ENCODE data around the gene ASTN1. TPM values are rescaled to one million over a fixed set of nuclear protein-coding genes. Genes with fewer than 3 reads are reported as not detected.
"Not testable (repeated sequence)": the region's sequence is repeated elsewhere in the genome, so short reads cannot be mapped to it uniquely, and the experiment has no call there.

Gene ASTN1
- total RNA-seq, 1 donor from 2014 or later = 3.7 TPM

GRCh38 chr1:177088966-177089365, 75.5 kb downstream of the ASTN1 start:
- no peaks in the 10 kb centered on the region for H3K9me3 ChIP-seq (ENCODE audit: control insufficient read depth in 3 of 3, low read length in 3 of 3)
- H3K9ac ChIP-seq (ENCODE audit: low read depth in 1 of 3, low read length in 3 of 3) = no peak overlapping the region
- H3K4me1 ChIP-seq (ENCODE audit: control insufficient read depth in 3 of 3, insufficient read depth in 3 of 3, low read length in 3 of 3) = peaks cover 0 to 1% (median 0%) of the 10 kb centered on the region in 3 donors
- peaks cover 0 to 3% (median 0%) of the 10 kb centered on the region in 3 donors for H3K27me3 ChIP-seq (ENCODE audit: control insufficient read depth in 3 of 3, insufficient read depth in 3 of 3, low read length in 3 of 3)
- no peak overlapping the region for H3K27ac ChIP-seq (ENCODE audit: low read depth, low read length)
- no peaks in the 10 kb centered on the region for H3K36me3 ChIP-seq (ENCODE audit: control insufficient read depth in 3 of 3, insufficient read depth in 3 of 3, low read length in 3 of 3)
- H3K4me3 ChIP-seq (ENCODE audit: low read length in 3 of 3) = no peak overlapping the region

GRCh38 chr1:177082855-177083693, 81.4 kb downstream of the ASTN1 start:
- no peaks in the 10 kb centered on the region for H3K9me3 ChIP-seq (ENCODE audit: control insufficient read depth in 3 of 3, low read length in 3 of 3)

GRCh38 chr1:177080564-177080963, 83.9 kb downstream of the ASTN1 start:
- Histone ChIP-seq H3K27ac (ENCODE audit: low read depth, low read length) (no peak overlapping the region), H3K4me3 (ENCODE audit: low read length in 3 of 3) (no peak overlapping the region), H3K9me3 (ENCODE audit: control insufficient read depth in 3 of 3, low read length in 3 of 3) (no peaks in the 10 kb centered on the region), H3K4me1 (ENCODE audit: control insufficient read depth in 3 of 3, insufficient read depth in 3 of 3, low read length in 3 of 3) (peaks cover 0 to 4% (median 0%) of the 10 kb centered on the region in 3 donors), H3K9ac (ENCODE audit: low read depth in 1 of 3, low read length in 3 of 3) (no peak overlapping the region), H3K27me3 (ENCODE audit: control insufficient read depth in 3 of 3, insufficient read depth in 3 of 3, low read length in 3 of 3) (peaks cover 0 to 6% (median 0%) of the 10 kb centered on the region in 3 donors), H3K36me3 (ENCODE audit: control insufficient read depth in 3 of 3, insufficient read depth in 3 of 3, low read length in 3 of 3) (no peaks in the 10 kb centered on the region)

More at GRCh38 chr1:177082855-177083693, 81.4 kb downstream of the ASTN1 start:
- Histone ChIP-seq H3K9ac (ENCODE audit: low read depth in 1 of 3, low read length in 3 of 3) (no peak overlapping the region), H3K4me1 (ENCODE audit: control insufficient read depth in 3 of 3, insufficient read depth in 3 of 3, low read length in 3 of 3) (peaks cover 0 to 4% (median 0%) of the 10 kb centered on the region in 3 donors), H3K27ac (ENCODE audit: low read depth, low read length) (no peak overlapping the region), H3K36me3 (ENCODE audit: control insufficient read depth in 3 of 3, insufficient read depth in 3 of 3, low read length in 3 of 3) (no peaks in the 10 kb centered on the region), H3K4me3 (ENCODE audit: low read length in 3 of 3) (no peak overlapping the region), H3K27me3 (ENCODE audit: control insufficient read depth in 3 of 3, insufficient read depth in 3 of 3, low read length in 3 of 3) (peaks cover 0 to 3% (median 0%) of the 10 kb centered on the region in 3 donors)

- peaks cover 0 to 3% (median 0%) of the 10 kb centered on the region in 3 donors for H3K27me3 ChIP-seq (ENCODE audit: control insufficient read depth in 3 of 3, insufficient read depth in 3 of 3, low read length in 3 of 3)
- no peak overlapping the region for H3K27ac ChIP-seq (ENCODE audit: low read depth, low read length)
- H3K4me3 ChIP-seq (ENCODE audit: low read length in 3 of 3) = no peak overlapping the region
- H3K9me3 ChIP-seq (ENCODE audit: control insufficient read depth in 3 of 3, low read length in 3 of 3) = no peaks in the 10 kb centered on the region
- H3K4me1 ChIP-seq (ENCODE audit: control insufficient read depth in 3 of 3, insufficient read depth in 3 of 3, low read length in 3 of 3) = no peaks in the 10 kb centered on the region
- H3K9ac ChIP-seq (ENCODE audit: low read depth in 1 of 3, low read length in 3 of 3) = no peak overlapping the region
- H3K36me3 ChIP-seq (ENCODE audit: control insufficient read depth in 3 of 3, insufficient read depth in 3 of 3, low read length in 3 of 3) = no peaks in the 10 kb centered on the region
Measured at GRCh38 chr1:177077734-177078499, 86.6 kb downstream of the ASTN1 start.

- no peaks in the 10 kb centered on the region for H3K4me1 ChIP-seq (ENCODE audit: control insufficient read depth in 3 of 3, insufficient read depth in 3 of 3, low read length in 3 of 3)
- H3K36me3 ChIP-seq (ENCODE audit: control insufficient read depth in 3 of 3, insufficient read depth in 3 of 3, low read length in 3 of 3) = no peaks in the 10 kb centered on the region
- no peak overlapping the region for H3K4me3 ChIP-seq (ENCODE audit: low read length in 3 of 3)
- H3K27me3 ChIP-seq (ENCODE audit: control insufficient read depth in 3 of 3, insufficient read depth in 3 of 3, low read length in 3 of 3) = peaks cover 0 to 3% (median 0%) of the 10 kb centered on the region in 3 donors
- no peak overlapping the region for H3K9ac ChIP-seq (ENCODE audit: low read depth in 1 of 3, low read length in 3 of 3)
- H3K27ac ChIP-seq (ENCODE audit: low read depth, low read length) = no peak overlapping the region
- H3K9me3 ChIP-seq (ENCODE audit: control insufficient read depth in 3 of 3, low read length in 3 of 3) = no peaks in the 10 kb centered on the region
Measured at GRCh38 chr1:177077006-177077405, 87.5 kb downstream of the ASTN1 start.

- H3K9me3 ChIP-seq (ENCODE audit: control insufficient read depth in 3 of 3, low read length in 3 of 3); H3K27ac ChIP-seq (ENCODE audit: low read depth, low read length); H3K27me3 ChIP-seq (ENCODE audit: control insufficient read depth in 3 of 3, insufficient read depth in 3 of 3, low read length in 3 of 3); H3K4me1 ChIP-seq (ENCODE audit: control insufficient read depth in 3 of 3, insufficient read depth in 3 of 3, low read length in 3 of 3); H3K4me3 ChIP-seq (ENCODE audit: low read length in 3 of 3); H3K36me3 ChIP-seq (ENCODE audit: control insufficient read depth in 3 of 3, insufficient read depth in 3 of 3, low read length in 3 of 3); H3K9ac ChIP-seq (ENCODE audit: low read depth in 1 of 3, low read length in 3 of 3): not testable (repeated sequence)
Measured at GRCh38 chr1:177074811-177075210, 89.7 kb downstream of the ASTN1 start.

- no peak overlapping the region for H3K9ac ChIP-seq (ENCODE audit: low read depth in 1 of 3, low read length in 3 of 3)
- H3K27ac ChIP-seq (ENCODE audit: low read depth, low read length) = no peak overlapping the region
Measured at GRCh38 chr1:177069490-177069889, 95.0 kb downstream of the ASTN1 start.

GRCh38 chr1:177067752-177068410, 96.6 kb downstream of the ASTN1 start:
- Histone ChIP-seq H3K9ac (ENCODE audit: low read depth in 1 of 3, low read length in 3 of 3) (no peak overlapping the region), H3K27me3 (ENCODE audit: control insufficient read depth in 3 of 3, insufficient read depth in 3 of 3, low read length in 3 of 3) (no peaks in the 10 kb centered on the region), H3K36me3 (ENCODE audit: control insufficient read depth in 3 of 3, insufficient read depth in 3 of 3, low read length in 3 of 3) (no peaks in the 10 kb centered on the region), H3K9me3 (ENCODE audit: control insufficient read depth in 3 of 3, low read length in 3 of 3) (no peaks in the 10 kb centered on the region), H3K27ac (ENCODE audit: low read depth, low read length) (no peak overlapping the region), H3K4me1 (ENCODE audit: control insufficient read depth in 3 of 3, insufficient read depth in 3 of 3, low read length in 3 of 3) (no peaks in the 10 kb centered on the region), H3K4me3 (ENCODE audit: low read length in 3 of 3) (no peak overlapping the region)

More at GRCh38 chr1:177069490-177069889, 95.0 kb downstream of the ASTN1 start:
- no peaks in the 10 kb centered on the region for H3K9me3 ChIP-seq (ENCODE audit: control insufficient read depth in 3 of 3, low read length in 3 of 3)
- no peaks in the 10 kb centered on the region for H3K36me3 ChIP-seq (ENCODE audit: control insufficient read depth in 3 of 3, insufficient read depth in 3 of 3, low read length in 3 of 3)
- no peaks in the 10 kb centered on the region for H3K4me1 ChIP-seq (ENCODE audit: control insufficient read depth in 3 of 3, insufficient read depth in 3 of 3, low read length in 3 of 3)
- H3K4me3 ChIP-seq (ENCODE audit: low read length in 3 of 3) = no peak overlapping the region
- no peaks in the 10 kb centered on the region for H3K27me3 ChIP-seq (ENCODE audit: control insufficient read depth in 3 of 3, insufficient read depth in 3 of 3, low read length in 3 of 3)

GRCh38 chr1:177065430-177065829, 99.1 kb downstream of the ASTN1 start:
- Histone ChIP-seq H3K4me1 (ENCODE audit: control insufficient read depth in 3 of 3, insufficient read depth in 3 of 3, low read length in 3 of 3) (no peaks in the 10 kb centered on the region), H3K36me3 (ENCODE audit: control insufficient read depth in 3 of 3, insufficient read depth in 3 of 3, low read length in 3 of 3) (no peaks in the 10 kb centered on the region), H3K27ac (ENCODE audit: low read depth, low read length) (no peak overlapping the region), H3K4me3 (ENCODE audit: low read length in 3 of 3) (no peak overlapping the region), H3K9ac (ENCODE audit: low read depth in 1 of 3, low read length in 3 of 3) (no peak overlapping the region), H3K27me3 (ENCODE audit: control insufficient read depth in 3 of 3, insufficient read depth in 3 of 3, low read length in 3 of 3) (no peaks in the 10 kb centered on the region), H3K9me3 (ENCODE audit: control insufficient read depth in 3 of 3, low read length in 3 of 3) (no peaks in the 10 kb centered on the region)
